CD4-positive, alpha-beta memory T cell (primary cell): ENCODE results near the gene YBEY. TPM values are rescaled to one million over a fixed set of nuclear protein-coding genes. Genes with fewer than 3 reads are reported as not detected.
A peak's percentile ranks its signal among the peaks of the same experiment; 100 is the strongest.

ENCODE experiments used
- CTCF ChIA-PET: fragments of 350-600 bp; sonication (Branson Sonifier 250); formaldehyde crosslinking; loops from one replicate; lab custom pipeline; 2021; ENCODE audit warnings: inconsistent platforms; ENCODE audit not compliant: partially characterized antibody; lab: Charles Lee
- POLR2A ChIA-PET: fragments of 350-600 bp; sonication (Branson Sonifier 250); formaldehyde crosslinking; loops from one replicate; lab custom pipeline; 2021; ENCODE audit not compliant: partially characterized antibody; lab: Charles Lee
- DNase-seq, 5 donors: peaks; one replicate each; pipeline versions ENCODE4 v3.0.0 to v3.0.0-alpha.2; 2020 to 2022; ENCODE audit warnings: mixed read lengths in 1 of 5
- H3K27ac ChIP-seq: one replicate; pipeline ENCODE4 v1.7.0; 2013; ENCODE audit warnings: low read depth, low read length
- H3K27me3 ChIP-seq: 2 replicates; pipeline ENCODE4 v1.7.0; 2013; ENCODE audit warnings: mild to moderate bottlenecking, low read length, moderate library complexity; ENCODE audit not compliant: insufficient read depth
- H3K36me3 ChIP-seq: 2 replicates; pipeline ENCODE4 v1.7.0; 2013; ENCODE audit warnings: mild to moderate bottlenecking, low read length, moderate library complexity; ENCODE audit not compliant: insufficient read depth
- H3K4me1 ChIP-seq: 2 replicates; pipeline ENCODE4 v1.7.0; 2013; ENCODE audit warnings: mild to moderate bottlenecking, low read length, moderate library complexity; ENCODE audit not compliant: insufficient read depth
- H3K4me3 ChIP-seq, 2 donors: one replicate each; pipeline ENCODE4 v1.7.0; 2013; ENCODE audit warnings: low read length in 2 of 2, mild to moderate bottlenecking in 1 of 2
- H3K9me3 ChIP-seq, 2 donors: one replicate each; pipeline ENCODE4 v1.7.0; 2013; ENCODE audit warnings: low read length in 2 of 2, control low read depth in 1 of 2; ENCODE audit not compliant: control insufficient read depth in 1 of 2
- H3K27ac Mint-ChIP-seq, 7 donors: one replicate each; pipeline ENCODE4 v1.8.0; 2020 to 2021; ENCODE audit warnings: mixed read lengths in 7 of 7, mild to moderate bottlenecking in 6 of 7, inconsistent platforms in 3 of 7, moderate library complexity in 3 of 7
- H3K27me3 Mint-ChIP-seq, 2 donors: one replicate each; pipeline ENCODE4 v1.8.0; 2020 to 2021; ENCODE audit warnings: mixed read lengths in 2 of 2
- H3K36me3 Mint-ChIP-seq, 2 donors: one replicate each; pipeline ENCODE4 v1.8.0; 2020 to 2021; ENCODE audit warnings: mixed read lengths in 2 of 2, inconsistent platforms in 1 of 2, mild to moderate bottlenecking in 1 of 2
- H3K4me1 Mint-ChIP-seq, 4 donors: one replicate each; pipeline ENCODE4 v1.8.0; 2020 to 2021; ENCODE audit warnings: mixed read lengths in 4 of 4, mild to moderate bottlenecking in 1 of 4
- H3K4me3 Mint-ChIP-seq, 8 donors: one replicate each; pipeline ENCODE4 v1.8.0; 2020 to 2021; ENCODE audit warnings: mixed read lengths in 8 of 8, mild to moderate bottlenecking in 7 of 8, moderate library complexity in 6 of 8, inconsistent platforms in 3 of 8
- H3K9me3 Mint-ChIP-seq, 8 donors: one replicate each; pipeline ENCODE4 v1.8.0; 2020 to 2021; ENCODE audit warnings: mixed read lengths in 8 of 8, mild to moderate bottlenecking in 5 of 8, inconsistent platforms in 3 of 8, moderate library complexity in 1 of 8
- intact Hi-C: fragments of 100-400 bp; cut with micrococcal nuclease; formaldehyde crosslinking; loops from one replicate; pipeline ENCODE4 v1.15.1; 2023
- polyA plus RNA-seq, 2 donors: library from polyadenylated mRNA; unstranded; fragments of 300-500 nt; fragmentation: Illumina TruSeq; gene quantifications; one replicate each; pipeline ENCODE4 v1.2.3, GENCODE V29; 2021
- total RNA-seq, 2 experiments: library from RNA; stranded (reverse); gene quantifications; one replicate each; pipeline ENCODE4 v1.2.3, GENCODE V29; 2021

Gene YBEY
- total and polyA plus RNA-seq, 4 experiments from 2014 or later = 11.5 to 18.9 (median 15.1) TPM

DNA sequence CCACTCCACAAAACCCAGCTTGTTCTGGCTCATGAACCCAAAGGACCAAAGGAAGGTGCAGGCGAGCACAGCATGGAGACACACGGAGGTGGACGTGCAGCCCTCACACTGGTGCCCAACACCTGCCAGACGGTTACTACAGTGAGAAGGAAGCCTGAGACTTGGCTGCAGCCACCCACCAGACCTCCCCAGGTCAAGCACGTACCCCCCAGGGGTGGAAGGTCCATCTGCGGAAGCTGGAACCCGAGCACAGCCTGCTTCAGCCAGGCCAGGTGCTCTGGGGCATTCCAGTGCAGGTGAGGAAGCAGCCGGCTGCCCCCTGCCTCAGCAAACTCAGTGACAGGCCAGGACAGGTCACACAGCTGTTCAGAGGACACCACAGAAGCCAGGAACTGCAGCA lies 41.5 kb upstream of the YBEY start:
- ChIA-PET POLR2A (interaction anchor here (1.2 kb wide), 1 partner anchor 101 kb away, joined by 4 read pairs; no protein-coding TSS in a partner anchor), CTCF (no interaction called here)
- intact Hi-C loops = no loop called here
- H3K27ac ChIP-seq = no peak overlapping the region
- no peak overlapping the region for H3K4me3 ChIP-seq
- no peak for DNase-seq
- H3K36me3 ChIP-seq = peaks cover 69% of the 10 kb centered on the region
- H3K4me1 ChIP-seq = no peaks in the 10 kb centered on the region
- Mint-ChIP-seq H3K9me3 (peaks cover 0 to 2% (median 0%) of the 10 kb centered on the region in 8 donors), H3K4me1 (peaks cover 0 to 5% (median 2%) of the 10 kb centered on the region in 4 donors), H3K27ac (peak overlapping the region in 1 of 7 donors; percentile 54), H3K36me3 (peaks cover 54 to 81% of the 10 kb centered on the region in 2 donors), H3K4me3 (no peak overlapping the region), H3K27me3 (no peaks in the 10 kb centered on the region)
- H3K9me3 ChIP-seq = no peaks in the 10 kb centered on the region
- H3K27me3 ChIP-seq = no peaks in the 10 kb centered on the region

DNA sequence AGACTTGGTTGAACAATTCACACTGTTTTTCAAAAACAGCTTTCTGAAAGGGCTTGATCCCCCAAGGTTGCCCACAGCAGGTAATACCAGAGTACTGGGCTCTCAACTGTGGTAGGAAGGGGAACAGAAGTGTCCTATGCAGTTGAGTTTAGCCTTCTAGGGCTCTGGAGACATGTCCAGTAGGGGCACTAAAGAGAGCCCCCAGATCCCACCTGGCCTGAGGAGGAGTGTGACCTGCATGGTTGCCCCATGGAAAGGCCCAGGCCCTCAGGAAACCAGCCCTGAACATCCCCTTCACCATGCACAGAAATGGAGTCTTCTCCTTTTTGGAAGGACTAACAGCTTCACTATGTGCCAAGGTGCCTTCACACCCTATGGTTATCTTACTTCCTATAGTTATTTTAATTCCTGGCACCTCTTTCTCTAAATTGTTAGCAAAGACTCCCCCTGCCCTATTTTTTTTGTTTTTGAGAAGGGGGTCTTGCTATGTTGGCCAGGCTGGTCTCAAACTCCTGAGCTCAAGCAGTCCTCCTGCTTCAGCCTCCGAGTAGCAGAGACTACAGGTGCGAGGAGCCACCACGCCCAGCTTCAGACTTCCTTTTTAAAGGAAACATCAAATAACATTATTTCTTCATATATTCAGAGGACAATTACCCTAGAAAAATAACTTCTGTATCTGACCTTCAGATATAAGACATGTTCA lies 40.8 kb upstream of the YBEY start:
- no peaks in the 10 kb centered on the region for H3K27me3 Mint-ChIP-seq
- Histone ChIP-seq H3K9me3 (no peaks in the 10 kb centered on the region), H3K27me3 (no peaks in the 10 kb centered on the region), H3K36me3 (peaks cover 61% of the 10 kb centered on the region), H3K27ac (no peak overlapping the region), H3K4me3 (no peak overlapping the region), H3K4me1 (peaks cover 5% of the 10 kb centered on the region)
- intact Hi-C loops = no loop called here
- ChIA-PET CTCF (no interaction called here), POLR2A (no interaction called here)
- peaks cover 4 to 11% (median 7%) of the 10 kb centered on the region in 4 donors for H3K4me1 Mint-ChIP-seq
- peak overlapping the region in 2 of 7 donors; percentile 23 to 46 for H3K27ac Mint-ChIP-seq
- DNase-seq = no peak
- H3K4me3 Mint-ChIP-seq = no peak overlapping the region
- peaks cover 54 to 81% of the 10 kb centered on the region in 2 donors for H3K36me3 Mint-ChIP-seq
- H3K9me3 Mint-ChIP-seq = peaks cover 0 to 2% (median 0%) of the 10 kb centered on the region in 8 donors

DNA sequence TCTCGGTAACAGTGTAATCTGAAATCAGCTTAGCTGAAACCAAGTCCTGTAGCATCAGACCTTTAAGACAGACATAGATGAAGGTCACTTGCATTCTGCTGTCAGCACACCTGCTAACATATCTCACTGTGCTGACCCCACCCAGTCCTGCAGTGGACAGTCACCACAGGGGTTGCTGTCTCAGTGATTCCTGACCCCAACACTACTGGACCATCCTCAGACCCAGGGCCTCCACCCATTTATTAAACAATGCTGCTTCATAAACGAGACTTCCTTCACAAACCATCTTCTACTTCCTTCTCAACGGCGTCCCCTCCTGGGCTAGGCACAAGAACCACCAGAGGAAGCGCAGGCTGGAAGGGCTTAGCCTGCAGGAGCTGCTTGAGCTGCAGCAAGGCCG lies 39.8 kb upstream of the YBEY start:
- peaks cover 14% of the 10 kb centered on the region for H3K4me1 ChIP-seq
- H3K27ac ChIP-seq = no peak overlapping the region
- H3K4me3 Mint-ChIP-seq = no peak overlapping the region
- no peak overlapping the region for H3K4me3 ChIP-seq
- H3K9me3 ChIP-seq = no peaks in the 10 kb centered on the region
- peaks cover 52% of the 10 kb centered on the region for H3K36me3 ChIP-seq
- H3K9me3 Mint-ChIP-seq = peaks cover 0 to 2% (median 0%) of the 10 kb centered on the region in 8 donors
- no peaks in the 10 kb centered on the region for H3K27me3 Mint-ChIP-seq
- POLR2A ChIA-PET = no interaction called here
- no peak for DNase-seq
- H3K27ac Mint-ChIP-seq = peak overlapping the region in 3 of 7 donors; percentile 19 to 46 (median 29)
- CTCF ChIA-PET = no interaction called here
- intact Hi-C loops = no loop called here
- H3K4me1 Mint-ChIP-seq = peaks cover 11 to 18% (median 13%) of the 10 kb centered on the region in 4 donors
- peaks cover 56 to 80% of the 10 kb centered on the region in 2 donors for H3K36me3 Mint-ChIP-seq
- H3K27me3 ChIP-seq = no peaks in the 10 kb centered on the region

DNA sequence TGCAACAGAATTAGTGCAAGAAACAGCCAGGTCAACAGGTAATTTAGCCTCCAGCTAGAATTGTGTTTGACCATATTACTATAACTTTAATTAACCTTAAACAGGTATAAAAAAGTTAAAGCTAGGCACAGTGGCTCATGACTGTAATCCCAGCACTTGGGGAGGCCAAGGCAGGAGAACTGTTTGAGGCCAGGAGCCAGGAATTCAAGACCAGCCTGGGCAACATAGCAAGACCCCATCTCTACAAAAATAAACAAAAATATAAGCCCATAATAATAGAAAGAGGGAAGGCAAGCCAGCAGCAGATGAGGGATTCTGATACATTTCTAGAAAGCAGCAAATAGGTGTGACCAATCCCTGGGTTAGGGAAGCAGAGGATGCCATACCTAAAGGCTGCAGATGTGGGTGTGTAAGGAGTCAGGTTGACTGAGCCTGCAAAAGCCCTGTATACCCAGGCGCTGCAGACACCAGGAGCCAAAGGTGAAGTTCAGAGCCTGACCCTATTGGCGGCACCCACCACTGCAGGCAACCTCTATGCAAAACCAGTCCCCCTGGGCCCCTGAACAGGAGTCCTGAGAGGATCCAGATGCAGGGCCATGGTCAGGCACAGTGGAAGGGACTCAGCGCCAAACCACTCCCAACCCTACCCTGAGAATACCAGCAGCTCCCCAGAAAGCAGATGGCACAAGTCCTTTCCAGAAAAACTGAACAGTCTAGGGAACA lies 38.3 kb upstream of the YBEY start:
- Histone ChIP-seq H3K4me1 (peaks cover 14% of the 10 kb centered on the region), H3K36me3 (peaks cover 37% of the 10 kb centered on the region), H3K9me3 (no peaks in the 10 kb centered on the region), H3K27ac (peak overlapping the region; percentile 11), H3K4me3 (no peak overlapping the region), H3K27me3 (no peaks in the 10 kb centered on the region)
- intact Hi-C loops = no loop called here
- Mint-ChIP-seq H3K27me3 (no peaks in the 10 kb centered on the region), H3K9me3 (peaks cover 0 to 2% (median 0%) of the 10 kb centered on the region in 8 donors), H3K36me3 (peaks cover 51 to 78% of the 10 kb centered on the region in 2 donors), H3K4me1 (peaks cover 11 to 18% (median 13%) of the 10 kb centered on the region in 4 donors), H3K4me3 (no peak overlapping the region), H3K27ac (peak overlapping the region in 1 of 7 donors; percentile 20)
- no peak for DNase-seq
- ChIA-PET POLR2A (no interaction called here), CTCF (interaction anchor here (0.7 kb wide), 1 partner anchor 38 kb away, joined by 3 read pairs; the partner anchor contains the start of gene YBEY)

DNA sequence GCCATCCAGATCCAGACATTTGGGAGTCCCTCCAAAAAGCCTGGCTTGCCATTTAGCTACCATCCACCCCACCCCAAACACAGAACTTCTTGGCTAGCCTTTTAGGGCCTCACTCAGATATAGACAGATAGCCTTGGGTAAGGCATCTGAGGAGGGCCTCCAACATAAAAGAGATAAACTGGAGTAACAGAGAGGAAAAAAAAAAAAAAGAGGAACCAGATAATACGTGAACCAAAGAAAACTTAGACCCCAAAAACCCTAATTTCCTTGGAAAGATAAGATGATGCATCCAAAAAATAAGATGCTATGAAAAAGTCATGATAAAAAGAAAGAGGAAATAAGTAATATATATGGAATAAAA lies 37.7 kb upstream of the YBEY start:
- no peak for DNase-seq
- Mint-ChIP-seq H3K4me3 (no peak overlapping the region), H3K27me3 (no peaks in the 10 kb centered on the region), H3K27ac (peak overlapping the region in 2 of 7 donors; percentile 20 to 29), H3K36me3 (peaks cover 50 to 76% of the 10 kb centered on the region in 2 donors), H3K9me3 (peaks cover 0 to 2% (median 0%) of the 10 kb centered on the region in 8 donors), H3K4me1 (peaks cover 14 to 22% (median 15%) of the 10 kb centered on the region in 4 donors)
- intact Hi-C loops = no loop called here
- Histone ChIP-seq H3K9me3 (no peaks in the 10 kb centered on the region), H3K27ac (peak overlapping the region; percentile 11), H3K4me3 (no peak overlapping the region), H3K4me1 (peaks cover 17% of the 10 kb centered on the region), H3K27me3 (no peaks in the 10 kb centered on the region), H3K36me3 (peaks cover 31% of the 10 kb centered on the region)
- ChIA-PET CTCF (no interaction called here), POLR2A (no interaction called here)

DNA sequence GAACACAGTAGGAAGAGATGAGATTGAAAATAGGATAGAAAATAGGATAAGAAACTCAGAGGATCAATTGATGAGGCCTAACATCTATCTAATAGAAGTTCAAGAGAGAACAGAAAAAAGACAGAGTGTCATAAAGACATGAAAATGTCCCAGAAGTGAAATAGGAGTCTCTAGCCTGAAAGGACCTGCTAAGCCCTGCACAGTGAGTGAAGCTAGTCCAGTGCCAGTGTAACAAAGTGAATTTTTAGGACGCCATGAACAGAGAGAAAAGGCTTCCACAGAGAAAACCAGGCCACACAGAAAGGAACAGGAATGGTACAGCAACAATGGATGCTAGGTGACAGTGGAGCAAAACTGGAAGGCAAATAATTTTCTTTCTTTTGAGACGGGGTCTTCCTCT lies 37.3 kb upstream of the YBEY start:
- ChIA-PET CTCF (no interaction called here), POLR2A (no interaction called here)
- Mint-ChIP-seq H3K27ac (peak overlapping the region in 3 of 7 donors; percentile 43 to 68 (median 48)), H3K4me1 (peaks cover 18 to 26% (median 19%) of the 10 kb centered on the region in 4 donors), H3K27me3 (no peaks in the 10 kb centered on the region), H3K9me3 (peaks cover 0 to 2% (median 0%) of the 10 kb centered on the region in 8 donors), H3K36me3 (peaks cover 52 to 76% of the 10 kb centered on the region in 2 donors), H3K4me3 (no peak overlapping the region)
- H3K27ac ChIP-seq = no peak overlapping the region
- no peak overlapping the region for H3K4me3 ChIP-seq
- peaks cover 27% of the 10 kb centered on the region for H3K36me3 ChIP-seq
- peaks cover 22% of the 10 kb centered on the region for H3K4me1 ChIP-seq
- H3K9me3 ChIP-seq = no peaks in the 10 kb centered on the region
- H3K27me3 ChIP-seq = no peaks in the 10 kb centered on the region
- intact Hi-C loops = no loop called here
- no peak for DNase-seq

DNA sequence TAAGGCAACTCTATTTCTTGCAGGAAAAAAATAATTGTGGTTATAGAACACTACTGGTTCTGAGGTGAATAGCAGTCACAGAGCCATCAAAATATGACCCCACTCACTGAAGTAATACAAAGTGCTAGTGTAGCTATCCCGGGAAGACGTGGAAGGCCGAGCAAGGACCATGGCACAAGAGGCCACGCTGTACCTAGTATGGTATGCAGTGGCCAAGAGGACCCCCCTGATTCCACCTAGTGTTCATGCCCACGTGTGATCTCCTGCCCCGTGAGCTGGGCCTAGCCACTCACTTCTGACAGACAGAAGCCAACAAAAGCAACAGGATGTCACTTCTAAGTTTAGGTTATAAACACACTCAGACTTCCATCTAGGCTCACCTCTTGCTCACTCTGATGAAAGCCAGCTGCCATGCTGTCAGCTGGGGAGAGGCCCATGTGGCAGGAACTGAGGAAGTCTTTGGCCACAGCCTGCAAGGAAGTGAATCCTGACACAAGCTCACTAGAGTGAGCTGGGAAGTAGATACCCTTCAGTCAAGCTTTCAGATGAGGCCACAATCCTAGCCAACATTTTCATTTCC lies 35.9 kb upstream of the YBEY start:
- no peaks in the 10 kb centered on the region for H3K27me3 Mint-ChIP-seq
- H3K4me1 ChIP-seq = peaks cover 32% of the 10 kb centered on the region
- H3K36me3 ChIP-seq = peaks cover 20% of the 10 kb centered on the region
- intact Hi-C loops = no loop called here
- H3K27me3 ChIP-seq = no peaks in the 10 kb centered on the region
- peaks cover 0 to 2% (median 0%) of the 10 kb centered on the region in 8 donors for H3K9me3 Mint-ChIP-seq
- no peak overlapping the region for H3K27ac ChIP-seq
- ChIA-PET POLR2A (interaction anchor here (1.0 kb wide), 1 partner anchor 36 kb away, joined by 3 read pairs; the partner anchor contains the start of gene YBEY), CTCF (interaction anchor here (1.2 to 1.4 kb wide), 3 partner anchors 20 to 106 kb away, joined by 4 read pairs; partner anchors contain the start of gene MCM3AP)
- H3K4me3 ChIP-seq = no peak overlapping the region
- no peaks in the 10 kb centered on the region for H3K9me3 ChIP-seq
- peaks cover 65 to 79% of the 10 kb centered on the region in 2 donors for H3K36me3 Mint-ChIP-seq
- peak overlapping the region in 1 of 8 donors; percentile 7 for H3K4me3 Mint-ChIP-seq
- H3K27ac Mint-ChIP-seq = peak overlapping the region; percentile 48 to 84 (median 71)
- no peak for DNase-seq
- H3K4me1 Mint-ChIP-seq = peaks cover 26 to 39% (median 32%) of the 10 kb centered on the region in 4 donors
